OCI-LY7 (cell line): Measurements from ENCODE around the gene ANOS1. TPM values are rescaled to one million over a fixed set of nuclear protein-coding genes. Genes with fewer than 3 reads are reported as not detected.

Experiments
- BruUV-seq: library from RNA; stranded (reverse); fragments of 400-500 nt; replicated peaks from 2 replicates; lab custom pipeline; 2021; lab: Mats Ljungman, UMichigan
- CTCF ChIA-PET: fragments of 300-600 bp; sonication (Branson Sonifier 250); formaldehyde crosslinking; loops from one replicate; lab custom pipeline; 2022; ENCODE audit warnings: antibody characterized with exemption; ENCODE audit not compliant: unreplicated experiment; lab: Charles Lee
- POLR2A ChIA-PET: fragments of 300-600 bp; sonication (Branson Sonifier 250); formaldehyde crosslinking; loops from one replicate; lab custom pipeline; 2022; ENCODE audit warnings: antibody characterized with exemption; lab: Charles Lee
- DNase-seq: peaks from one replicate; pipeline ENCODE4 v3.0.0-alpha.2; 2015; ENCODE audit warnings: low spot score
- H2AFZ ChIP-seq: fragments of 200-600 bp; sonication (generic), shearing (Covaris generic); 2 replicates; pipeline ENCODE4 v1.6.1; 2014; ENCODE audit warnings: mild to moderate bottlenecking, antibody characterized with exemption, low read length, moderate library complexity
- H3K27ac ChIP-seq: fragments of 200-600 bp; sonication (generic); 2 replicates; pipeline ENCODE4 v1.5.1; 2014; ENCODE audit warnings: mixed run types, low read depth, mild to moderate bottlenecking, moderate library complexity, low read length, inconsistent platforms; ENCODE audit not compliant: poor library complexity, severe bottlenecking
- H3K36me3 ChIP-seq: fragments of 200-600 bp; sonication (generic); 2 replicates; pipeline ENCODE4 v1.6.1; 2014; ENCODE audit warnings: mild to moderate bottlenecking, antibody characterized with exemption, low read length, moderate library complexity, mixed read lengths; ENCODE audit not compliant: insufficient read depth
- H3K4me1 ChIP-seq: fragments of 200-600 bp; sonication (generic); 2 replicates; pipeline ENCODE4 v1.5.1; 2014; ENCODE audit warnings: mild to moderate bottlenecking, low read length; ENCODE audit not compliant: insufficient read depth, poor library complexity, severe bottlenecking
- H3K4me2 ChIP-seq: fragments of 200-600 bp; sonication (generic); 2 replicates; pipeline ENCODE4 v1.6.1; 2014; ENCODE audit warnings: mild to moderate bottlenecking, low read length
- H3K4me3 ChIP-seq: fragments of 200-600 bp; sonication (generic); 2 replicates; pipeline ENCODE4 v1.5.1; 2014; ENCODE audit warnings: mild to moderate bottlenecking, low read depth, low read length; ENCODE audit not compliant: poor library complexity, severe bottlenecking
- H3K79me2 ChIP-seq: fragments of 200-600 bp; sonication (generic); 2 replicates; pipeline ENCODE4 v1.6.1; 2016; ENCODE audit warnings: low read depth, mild to moderate bottlenecking, low read length, moderate library complexity, mixed read lengths; ENCODE audit not compliant: insufficient read depth
- H3K9me2 ChIP-seq: fragments of 200-600 bp; sonication (generic); 2 replicates; pipeline ENCODE4 v1.6.1; 2016; ENCODE audit warnings: mild to moderate bottlenecking, low read length, mixed read lengths; ENCODE audit not compliant: insufficient read depth
- H3K9me3 ChIP-seq: fragments of 200-600 bp; sonication (generic); 2 replicates; pipeline ENCODE4 v1.6.1; 2014; ENCODE audit warnings: mild to moderate bottlenecking, mixed run types, low read length, mixed read lengths
- H4K20me1 ChIP-seq: fragments of 200-600 bp; sonication (generic); 2 replicates; pipeline ENCODE4 v1.6.1; 2014; ENCODE audit warnings: mild to moderate bottlenecking, antibody characterized with exemption, low read length, moderate library complexity, mixed read lengths; ENCODE audit not compliant: insufficient read depth
- CTCF ChIP-seq: fragments of 200-600 bp; sonication (generic); conservative IDR thresholded peaks from 2 replicates; pipeline ENCODE4 v1.5.1; 2014; ENCODE audit warnings: mild to moderate bottlenecking, antibody characterized with exemption, low read length, moderate library complexity, mixed read lengths
- EZH2phosphoT487 ChIP-seq: fragments of 200-600 bp; sonication (generic); IDR thresholded peaks from 2 replicates; pipeline ENCODE4 v1.6.1; 2018; ENCODE audit warnings: low read depth, borderline replicate concordance, mild to moderate bottlenecking, mixed run types, antibody characterized with exemption, low read length, moderate library complexity, mixed read lengths
- intact Hi-C: fragments of 100-400 bp; cut with micrococcal nuclease; formaldehyde crosslinking; loops from one replicate; pipeline ENCODE4 v1.10.0; 2022; ENCODE audit not compliant: unreplicated experiment
- total RNA-seq, 2 experiments: library from RNA; depleted of rRNA in 1 of 2; stranded (reverse); fragments of >200 nt in 1 of 2; shearing (Covaris generic) in 1 of 2; gene quantifications; 2 replicates each; pipeline ENCODE4 v1.2.3, GENCODE V29; 2014 to 2022

ANOS1 gene
- total RNA-seq, 2 experiments from 2014 or later: not detected

- Histone ChIP-seq H3K9me2 (no peaks in the 10 kb centered on the region), H3K4me1 (no peaks in the 10 kb centered on the region), H2AFZ (no peak overlapping the region), H4K20me1 (no peaks in the 10 kb centered on the region), H3K9me3 (no peaks in the 10 kb centered on the region), H3K36me3 (no peaks in the 10 kb centered on the region), H3K79me2 (no peaks in the 10 kb centered on the region), H3K4me2 (no peak overlapping the region), H3K27ac (no peak overlapping the region), H3K4me3 (no peak overlapping the region)
- intact Hi-C loops: no loop called here
- BruUV-seq: no TSS peak
- no peak for DNase-seq
- POLR2A ChIA-PET: no interaction called here
- no peak for TF ChIP-seq CTCF
- TF ChIP-seq EZH2phosphoT487: no peak
- CTCF ChIA-PET: no interaction called here
These were observed 102.1 kb downstream of the ANOS1 start for GRCh38 chrX:8629871-8630270.

GRCh38 chrX:8627796-8628195, 104.1 kb downstream of the ANOS1 start:
- H3K4me3 ChIP-seq: no peak overlapping the region
- H3K4me2 ChIP-seq: no peak overlapping the region
- ChIA-PET CTCF (no interaction called here), POLR2A (no interaction called here)
- H3K36me3 ChIP-seq: no peaks in the 10 kb centered on the region
- no peaks in the 10 kb centered on the region for H3K9me2 ChIP-seq
- intact Hi-C loops: no loop called here
- H3K79me2 ChIP-seq: no peaks in the 10 kb centered on the region
- no TSS peak for BruUV-seq
- H3K9me3 ChIP-seq: no peaks in the 10 kb centered on the region
- TF ChIP-seq EZH2phosphoT487: no peak
- TF ChIP-seq CTCF: no peak
- no peak for DNase-seq
- no peak overlapping the region for H3K27ac ChIP-seq
- H3K4me1 ChIP-seq: no peaks in the 10 kb centered on the region
- H4K20me1 ChIP-seq: no peaks in the 10 kb centered on the region
- H2AFZ ChIP-seq: no peak overlapping the region

DNA sequence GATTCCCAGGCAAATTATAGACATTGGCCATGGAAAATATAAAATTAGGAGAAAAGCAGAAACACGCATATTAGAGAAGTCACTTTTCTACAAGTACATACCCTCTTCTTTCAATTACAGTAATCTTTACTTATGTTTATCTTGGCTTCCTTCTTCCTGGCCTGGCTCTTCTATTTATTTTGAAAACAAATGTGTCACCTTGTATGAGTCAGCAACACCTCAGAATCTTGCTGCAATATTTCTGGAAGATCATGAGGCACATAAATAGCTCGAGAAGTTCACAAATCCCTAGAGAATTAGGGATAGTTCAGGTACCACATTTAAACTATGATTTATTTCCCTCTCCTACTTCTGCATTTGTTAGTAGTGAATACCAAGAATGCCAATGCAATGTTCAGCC, 124.6 kb downstream of the ANOS1 start:
- Histone ChIP-seq H4K20me1 (no peaks in the 10 kb centered on the region), H3K36me3 (no peaks in the 10 kb centered on the region), H3K9me3 (no peaks in the 10 kb centered on the region), H3K9me2 (no peaks in the 10 kb centered on the region), H3K4me2 (no peak overlapping the region), H3K4me1 (no peaks in the 10 kb centered on the region), H2AFZ (no peak overlapping the region), H3K4me3 (no peak overlapping the region), H3K79me2 (no peaks in the 10 kb centered on the region), H3K27ac (no peak overlapping the region)
- intact Hi-C loops: no loop called here
- POLR2A ChIA-PET: no interaction called here
- DNase-seq: no peak
- BruUV-seq: no TSS peak
- TF ChIP-seq CTCF (no peak), EZH2phosphoT487 (no peak)
- CTCF ChIA-PET: no interaction called here
